Naive B cell (primary cell): ENCODE results near the gene HSPB8. TPM values are rescaled to one million over a fixed set of nuclear protein-coding genes. Genes with fewer than 3 reads are reported as not detected.
A peak's percentile ranks its signal among the peaks of the same experiment; 100 is the strongest.

ENCODE experiments used
- ATAC-seq, 2 donors: fragments of 150-1000 bp; cut with Tn5 transposase; 2 replicates each; pipeline ENCODE4 v1.10.0; 2021; ENCODE audit warnings: low read depth in 2 of 2, mild to moderate bottlenecking in 2 of 2, moderate library complexity in 2 of 2
- DNase-seq: peaks from one replicate; pipeline ENCODE4 v3.0.0; 2022
- H3K27ac Mint-ChIP-seq, 6 donors: one replicate each; pipeline ENCODE4 v1.8.0; 2020 to 2022; ENCODE audit warnings: mild to moderate bottlenecking in 6 of 6, mixed read lengths in 6 of 6, moderate library complexity in 5 of 6, inconsistent platforms in 2 of 6
- H3K27me3 Mint-ChIP-seq, 3 donors: one replicate each; pipeline ENCODE4 v1.8.0; 2021 to 2022; ENCODE audit warnings: mixed read lengths in 3 of 3, mild to moderate bottlenecking in 1 of 3
- H3K36me3 Mint-ChIP-seq, 2 donors: one replicate each; pipeline ENCODE4 v1.8.0; 2020 to 2022; ENCODE audit warnings: mixed read lengths in 2 of 2, inconsistent platforms in 1 of 2, mild to moderate bottlenecking in 1 of 2
- H3K4me1 Mint-ChIP-seq, 3 donors: one replicate each; pipeline ENCODE4 v1.8.0; 2020 to 2022; ENCODE audit warnings: mixed read lengths in 3 of 3, inconsistent platforms in 1 of 3, mild to moderate bottlenecking in 1 of 3, moderate library complexity in 1 of 3
- H3K4me3 Mint-ChIP-seq, 8 donors: one replicate each; pipeline ENCODE4 v1.8.0; 2020 to 2022; ENCODE audit warnings: mild to moderate bottlenecking in 8 of 8, mixed read lengths in 8 of 8, moderate library complexity in 8 of 8, inconsistent platforms in 2 of 8
- H3K9me3 Mint-ChIP-seq, 7 donors: one replicate each; pipeline ENCODE4 v1.8.0; 2020 to 2022; ENCODE audit warnings: mixed read lengths in 7 of 7, mild to moderate bottlenecking in 5 of 7, inconsistent platforms in 2 of 7, moderate library complexity in 1 of 7
- polyA plus RNA-seq, 6 donors: library from polyadenylated mRNA; unstranded; fragments of 300-500 nt; fragmentation: Illumina TruSeq; gene quantifications; one replicate each; pipeline ENCODE4 v1.2.3, GENCODE V29; 2021; ENCODE audit warnings: low read depth in 6 of 6

HSPB8 gene
- polyA plus RNA-seq: not detected

- no peak within 1 kb of the TSS for H3K4me3 Mint-ChIP-seq
- H3K36me3 Mint-ChIP-seq: no peaks in the 10 kb centered on the region
- ATAC-seq: no peak
- H3K9me3 Mint-ChIP-seq: no peaks in the 10 kb centered on the region
- no peak within 1 kb of the TSS for H3K27ac Mint-ChIP-seq
- H3K4me1 Mint-ChIP-seq: no peaks in the 10 kb centered on the region
- DNase-seq: no peak
- peaks cover 12 to 33% (median 19%) of the 10 kb centered on the region in 3 donors for H3K27me3 Mint-ChIP-seq
These were observed at the start of gene HSPB8 for GRCh38 chr12:119178544-119179334. Gene HSPB8, plus strand, starts transcription at chr12:119178931. Its CDS starts 382 bp downstream, at chr12:119179313.

GRCh38 chr12:119129827-119130434 lies 48.8 kb upstream of the HSPB8 start:
- ATAC-seq (no peak), DNase-seq (no peak)
- H3K9me3 Mint-ChIP-seq: peaks cover 18 to 50% (median 27%) of the 10 kb centered on the region in 7 donors
- H3K27ac Mint-ChIP-seq: no peak overlapping the region
- H3K4me1 Mint-ChIP-seq: peaks cover 0 to 3% (median 0%) of the 10 kb centered on the region in 3 donors
- H3K36me3 Mint-ChIP-seq: peaks cover 0 to 12% of the 10 kb centered on the region in 2 donors
- no peaks in the 10 kb centered on the region for H3K27me3 Mint-ChIP-seq
- H3K4me3 Mint-ChIP-seq: no peak overlapping the region

GRCh38 chr12:119130523-119130922 lies 48.2 kb upstream of the HSPB8 start:
- H3K4me3 Mint-ChIP-seq: no peak overlapping the region
- H3K9me3 Mint-ChIP-seq: peaks cover 20 to 56% (median 24%) of the 10 kb centered on the region in 7 donors
- no peak overlapping the region for H3K27ac Mint-ChIP-seq
- ATAC-seq (no peak), DNase-seq (no peak)
- H3K4me1 Mint-ChIP-seq: peaks cover 0 to 3% (median 0%) of the 10 kb centered on the region in 3 donors
- H3K36me3 Mint-ChIP-seq: peaks cover 0 to 12% of the 10 kb centered on the region in 2 donors
- H3K27me3 Mint-ChIP-seq: no peaks in the 10 kb centered on the region

GRCh38 chr12:119134284-119135072 lies 44.3 kb upstream of the HSPB8 start:
- no peak for ATAC-seq
- Mint-ChIP-seq H3K36me3 (peaks cover 0 to 9% of the 10 kb centered on the region in 2 donors), H3K27me3 (no peaks in the 10 kb centered on the region), H3K4me3 (no peak overlapping the region), H3K27ac (no peak overlapping the region), H3K9me3 (peaks cover 19 to 59% (median 24%) of the 10 kb centered on the region in 7 donors), H3K4me1 (peaks cover 0 to 3% (median 0%) of the 10 kb centered on the region in 3 donors)
- DNase-seq: no peak

GRCh38 chr12:119136811-119137410 lies 41.8 kb upstream of the HSPB8 start:
- H3K27ac Mint-ChIP-seq: no peak overlapping the region
- ATAC-seq: no peak
- H3K27me3 Mint-ChIP-seq: no peaks in the 10 kb centered on the region
- H3K9me3 Mint-ChIP-seq: peaks cover 11 to 41% (median 18%) of the 10 kb centered on the region in 7 donors
- H3K36me3 Mint-ChIP-seq: no peaks in the 10 kb centered on the region
- no peaks in the 10 kb centered on the region for H3K4me1 Mint-ChIP-seq
- no peak overlapping the region for H3K4me3 Mint-ChIP-seq
- no peak for DNase-seq

- H3K27me3 Mint-ChIP-seq: peaks cover 0 to 9% (median 0%) of the 10 kb centered on the region in 3 donors
- ATAC-seq (no peak), DNase-seq (no peak)
- no peak overlapping the region for H3K4me3 Mint-ChIP-seq
- H3K9me3 Mint-ChIP-seq: peaks cover 0 to 27% (median 7%) of the 10 kb centered on the region in 7 donors
- H3K36me3 Mint-ChIP-seq: no peaks in the 10 kb centered on the region
- no peak overlapping the region for H3K27ac Mint-ChIP-seq
- H3K4me1 Mint-ChIP-seq: no peaks in the 10 kb centered on the region
These were observed 39.3 kb upstream of the HSPB8 start for GRCh38 chr12:119139448-119139847.

GRCh38 chr12:119145367-119145766 lies 33.4 kb upstream of the HSPB8 start:
- Mint-ChIP-seq H3K27ac (no peak overlapping the region), H3K9me3 (peaks cover 0 to 13% (median 5%) of the 10 kb centered on the region in 7 donors), H3K4me3 (no peak overlapping the region), H3K4me1 (no peaks in the 10 kb centered on the region), H3K27me3 (peaks cover 10 to 27% (median 21%) of the 10 kb centered on the region in 3 donors), H3K36me3 (no peaks in the 10 kb centered on the region)
- no peak for DNase-seq
- ATAC-seq: no peak

GRCh38 chr12:119147847-119148448 lies 30.8 kb upstream of the HSPB8 start:
- DNase-seq: no peak
- H3K27ac Mint-ChIP-seq: no peak overlapping the region
- peaks cover 15 to 43% (median 38%) of the 10 kb centered on the region in 3 donors for H3K27me3 Mint-ChIP-seq
- peaks cover 0 to 12% of the 10 kb centered on the region in 2 donors for H3K36me3 Mint-ChIP-seq
- no peak for ATAC-seq
- no peaks in the 10 kb centered on the region for H3K4me1 Mint-ChIP-seq
- H3K4me3 Mint-ChIP-seq: no peak overlapping the region
- peaks cover 0 to 32% (median 4%) of the 10 kb centered on the region in 7 donors for H3K9me3 Mint-ChIP-seq

- H3K36me3 Mint-ChIP-seq: peaks cover 0 to 22% of the 10 kb centered on the region in 2 donors
- ATAC-seq (no peak), DNase-seq (no peak)
- H3K4me1 Mint-ChIP-seq: peaks cover 0 to 5% (median 5%) of the 10 kb centered on the region in 3 donors
- peaks cover 19 to 48% (median 48%) of the 10 kb centered on the region in 3 donors for H3K27me3 Mint-ChIP-seq
- no peak overlapping the region for H3K27ac Mint-ChIP-seq
- H3K9me3 Mint-ChIP-seq: peaks cover 3 to 42% (median 12%) of the 10 kb centered on the region in 7 donors
- no peak overlapping the region for H3K4me3 Mint-ChIP-seq
These were observed 29.5 kb upstream of the HSPB8 start for GRCh38 chr12:119149270-119149669.

- ATAC-seq (no peak), DNase-seq (no peak)
- H3K4me3 Mint-ChIP-seq: no peak overlapping the region
- H3K9me3 Mint-ChIP-seq: peaks cover 4 to 49% (median 12%) of the 10 kb centered on the region in 7 donors
- H3K27me3 Mint-ChIP-seq: peaks cover 19 to 34% (median 34%) of the 10 kb centered on the region in 3 donors
- H3K36me3 Mint-ChIP-seq: peaks cover 0 to 23% of the 10 kb centered on the region in 2 donors
- peaks cover 0 to 5% (median 5%) of the 10 kb centered on the region in 3 donors for H3K4me1 Mint-ChIP-seq
- no peak overlapping the region for H3K27ac Mint-ChIP-seq
These were observed 27.2 kb upstream of the HSPB8 start for GRCh38 chr12:119151445-119152026.

GRCh38 chr12:119153477-119154434 lies 25.0 kb upstream of the HSPB8 start:
- DNase-seq: no peak
- peaks cover 0 to 5% (median 5%) of the 10 kb centered on the region in 3 donors for H3K4me1 Mint-ChIP-seq
- H3K36me3 Mint-ChIP-seq: peaks cover 0 to 23% of the 10 kb centered on the region in 2 donors
- peaks cover 4 to 49% (median 13%) of the 10 kb centered on the region in 7 donors for H3K9me3 Mint-ChIP-seq
- H3K27me3 Mint-ChIP-seq: peaks cover 15 to 34% (median 34%) of the 10 kb centered on the region in 3 donors
- peak overlapping the region in 1 of 6 donors; percentile 72 for H3K27ac Mint-ChIP-seq
- H3K4me3 Mint-ChIP-seq: no peak overlapping the region
- no peak for ATAC-seq
